ENCODE results near the gene RFPL4AL1. TPM values are rescaled to one million over a fixed set of nuclear protein-coding genes. Genes with fewer than 3 reads are reported as not detected.
"Not testable (repeated sequence)": the region's sequence is repeated elsewhere in the genome, so short reads cannot be mapped to it uniquely, and the experiment has no call there.

Gene RFPL4AL1
- not detected in 2 replicates for total RNA-seq (2011; cell fraction: chromatin; rRNA removed; ENCODE audit: low replicate concordance)
- total RNA-seq (2011; cell fraction: nucleolus; rRNA removed), result not detected in 2 replicates
- not detected in 2 replicates for total RNA-seq (2011; cell fraction: nucleoplasm; rRNA removed)
- total RNA-seq (2014; rRNA removed) (not detected in 2 replicates), total RNA-seq (2014; rRNA removed; fragmentation: Illumina TruSeq; extraction: Trizol) (not detected in 2 replicates), total RNA-seq (2015; rRNA removed; fragmentation: Illumina TruSeq; extraction: Trizol) (0.18 TPM in 1 of 2 replicates, not detected in the other), total RNA-seq (2021) (not detected in 2 replicates), polyA plus RNA-seq (2011; rRNA removed) (not detected in 2 replicates), polyA plus RNA-seq (2014; fragmentation: Illumina TruSeq; extraction: Trizol) (not detected in 2 replicates), polyA plus RNA-seq (2014; fragmentation: Nextera tagmentation; extraction: Ambion mirVana) (under 1 TPM in 1 of 2 experiments, not detected in 1; 0.21 TPM), polyA plus RNA-seq (2014; rRNA removed) (not detected in 2 replicates), polyA minus RNA-seq (2011; rRNA and poly(A)+ RNA removed) (not detected in 2 replicates), Bru-seq, nascent RNA (not detected), BruChase-seq, experiment 1, labeled RNA remaining after a 2-hour chase (not detected), BruChase-seq, experiment 2, labeled RNA remaining after a 6-hour chase (not detected)
- polyA plus RNA-seq (2011; cell fraction: cytosol; rRNA removed), result not detected in 2 replicates
- not detected in 2 replicates for polyA plus RNA-seq (2011; cell fraction: nucleus; rRNA removed)
- 0.25 TPM in 1 of 2 replicates, not detected in the other for polyA plus RNA-seq (2012)
- not detected in 2 replicates for polyA minus RNA-seq (2011; cell fraction: cytosol; rRNA and poly(A)+ RNA removed)
- not detected in 2 replicates for polyA minus RNA-seq (2011; cell fraction: nucleus; rRNA and poly(A)+ RNA removed)
- long read RNA-seq, experiment 1, result 0 reads
- long read RNA-seq, experiment 2, result 0 reads
- long read RNA-seq, experiment 3, result 0 reads

- CTCF ChIA-PET (ENCODE audit: low intra/inter-chr PET ratio); H3K4me1 ChIP-seq (replicated peaks in 1 of 2; ENCODE audit: control insufficient read depth in 2 of 2, insufficient read depth in 2 of 2, low read length in 2 of 2); POLR2A ChIA-PET; FAIRE-seq; H3K4me2 ChIP-seq (ENCODE audit: insufficient read depth, low read length); H3K27ac ChIP-seq (ENCODE audit: extremely low read depth, low read depth, low read length); H4K20me1 ChIP-seq (replicated peaks; ENCODE audit: control insufficient read depth, insufficient read depth, low read length); ATAC-seq; BruUV-seq (replicated peaks); H2AFZ ChIP-seq (ENCODE audit: low read depth, low read length); H3K36me3 ChIP-seq (ENCODE audit: control insufficient read depth, insufficient read depth, low read length); H3K9ac ChIP-seq (ENCODE audit: insufficient read depth in 1 of 2, low read depth in 2 of 2, low read length in 2 of 2); H3K9me1 ChIP-seq (ENCODE audit: control insufficient read depth, insufficient read depth, low read length); DNase-seq (ENCODE audit: extremely low read depth in 1 of 4, low spot score in 3 of 4); H3K79me2 ChIP-seq (ENCODE audit: control insufficient read depth, insufficient read depth, low read length); H3K27me3 ChIP-seq (ENCODE audit: control insufficient read depth in 2 of 2, insufficient read depth in 2 of 2, low read length in 2 of 2); intact Hi-C loops (cut with micrococcal nuclease); in situ Hi-C loops (cut with MboI); H3K9me3 ChIP-seq (replicated peaks; ENCODE audit: control insufficient read depth, insufficient read depth, low read depth, low read length); H3K4me3 ChIP-seq: not testable (repeated sequence)
- WGBS (ENCODE audit: insufficient coverage, low coverage, missing lambda C conversion rate), result 0% methylated on average over 4 of the region's 6 CpGs
These were observed at the start of gene RFPL4AL1 for GRCh38 chr19:55768818-55769217. RFPL4AL1 (plus strand) TSS chr19:55769118; CDS start chr19:55771805, 2,687 bp downstream.

GRCh38 chr19:55720214-55720746, 48.6 kb upstream of the RFPL4AL1 start:
- intact Hi-C loops (cut with micrococcal nuclease), result no loop called here
- no peaks in the 10 kb centered on the region for H3K79me2 ChIP-seq (ENCODE audit: control insufficient read depth, insufficient read depth, low read length)
- DNase-seq (ENCODE audit: extremely low read depth in 1 of 4, low spot score in 3 of 4), result no peak
- no peak overlapping the region for H3K9ac ChIP-seq (ENCODE audit: insufficient read depth in 1 of 2, low read depth in 2 of 2, low read length in 2 of 2)
- H2AFZ ChIP-seq (ENCODE audit: low read depth, low read length), result no peak overlapping the region
- H3K9me3 ChIP-seq (replicated peaks; ENCODE audit: control insufficient read depth, insufficient read depth, low read depth, low read length), result peaks cover 4% of the 10 kb centered on the region; the same call in 1 of the 2 replicates
- POLR2A ChIA-PET, result interaction anchor here (1.1 kb wide), 1 partner anchor 29 kb away, joined by 3 read pairs; no protein-coding TSS in a partner anchor
- no peaks in the 10 kb centered on the region for H3K9me1 ChIP-seq (ENCODE audit: control insufficient read depth, insufficient read depth, low read length)
- H3K4me1 ChIP-seq (replicated peaks in 1 of 2; ENCODE audit: control insufficient read depth in 2 of 2, insufficient read depth in 2 of 2, low read length in 2 of 2), result no peaks in the 10 kb centered on the region; a peak in 1 of 5 replicates
- no peak for FAIRE-seq
- H3K36me3 ChIP-seq (ENCODE audit: control insufficient read depth, insufficient read depth, low read length), result no peaks in the 10 kb centered on the region
- in situ Hi-C loops (cut with MboI), result no loop called here
- 2% methylated on average over 5 of the region's 5 CpGs for WGBS (ENCODE audit: insufficient coverage, low coverage, missing lambda C conversion rate)
- H3K4me2 ChIP-seq (ENCODE audit: insufficient read depth, low read length), result no peak overlapping the region
- no peak for ATAC-seq
- H4K20me1 ChIP-seq (replicated peaks; ENCODE audit: control insufficient read depth, insufficient read depth, low read length), result no peaks in the 10 kb centered on the region
- CTCF ChIA-PET (ENCODE audit: low intra/inter-chr PET ratio), result no interaction called here
- no peak overlapping the region for H3K27ac ChIP-seq (ENCODE audit: extremely low read depth, low read depth, low read length)
- TF ChIP-seq ZFP1 (CRISPR knock-in tag; IDR thresholded peaks at IDR 0.05) (no peak), ZNF197 (CRISPR knock-in tag; IDR thresholded peaks at IDR 0.05; ENCODE audit: low read depth) (no peak), U2AF1 (optimal IDR thresholded peaks at IDR 0.05; ENCODE audit: low read depth, low read length) (no peak), ETV1 (tag; conservative IDR thresholded peaks at IDR 0.05; ENCODE audit: low read depth) (no peak), ZNF561 (CRISPR knock-in tag; conservative IDR thresholded peaks at IDR 0.05) (no peak), FOS (IDR thresholded peaks at IDR 0.05; ENCODE audit: extremely low read depth, insufficient read length) (no peak), CBX8 (IDR thresholded peaks at IDR 0.05; ENCODE audit: borderline replicate concordance, extremely low read depth, low read depth, low read length, poor library complexity, severe bottlenecking) (no peak), PRMT5 (CRISPR knock-in tag; IDR thresholded peaks at IDR 0.05) (no peak)
- no peak overlapping the region for H3K4me3 ChIP-seq
- H3K27me3 ChIP-seq (ENCODE audit: control insufficient read depth in 2 of 2, insufficient read depth in 2 of 2, low read length in 2 of 2), result peaks cover 11 to 46% of the 10 kb centered on the region in 2 experiments
- BruUV-seq (replicated peaks), result no TSS peak
